VCaP (cell line): ENCODE data around the gene NALCN.

Experiments used
- H3K27ac ChIP-seq: fragments of 450-650 bp; 2 replicates; pipeline ENCODE4 v1.5.1; 2017
- CTCF ChIP-seq: fragments of 450-650 bp; conservative IDR thresholded peaks from 2 replicates; pipeline ENCODE4 v1.5.1; 2017; ENCODE audit warnings: mild to moderate bottlenecking, moderate library complexity

NALCN gene

GRCh38 chr13:101111894-101112293, 304.4 kb downstream of the NALCN start:
- no peak for TF ChIP-seq CTCF
- H3K27ac ChIP-seq, result no peak overlapping the region

GRCh38 chr13:101109005-101109404, 307.3 kb downstream of the NALCN start:
- no peak for TF ChIP-seq CTCF
- H3K27ac ChIP-seq, result no peak overlapping the region

- H3K27ac ChIP-seq, result no peak overlapping the region
- TF ChIP-seq CTCF, result no peak
These were observed 317.4 kb downstream of the NALCN start for GRCh38 chr13:101098873-101099272.

GRCh38 chr13:101092985-101093384, 323.3 kb downstream of the NALCN start:
- no peak overlapping the region for H3K27ac ChIP-seq
- no peak for TF ChIP-seq CTCF

- TF ChIP-seq CTCF, result no peak
- H3K27ac ChIP-seq, result no peak overlapping the region
These were observed 326.0 kb downstream of the NALCN start for GRCh38 chr13:101090287-101090686.

DNA sequence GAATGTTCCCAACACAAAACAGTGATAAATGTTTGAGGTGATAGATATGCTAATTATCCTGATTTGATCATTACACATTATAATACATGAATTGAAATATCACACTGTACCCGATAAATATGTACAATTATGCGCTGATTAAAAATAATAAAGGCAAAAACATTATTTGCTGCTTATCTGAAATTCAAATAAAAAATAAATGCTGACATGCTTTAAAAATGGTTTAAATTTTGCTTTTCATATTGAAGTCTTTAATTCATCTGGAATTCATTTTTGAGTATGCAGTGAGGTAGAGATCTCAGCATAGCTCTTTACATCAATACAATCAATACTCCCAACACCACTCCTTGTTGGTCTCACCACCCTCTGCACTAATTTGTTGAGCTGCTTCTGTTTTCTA, 330.8 kb downstream of the NALCN start:
- TF ChIP-seq CTCF, result no peak
- H3K27ac ChIP-seq, result no peak overlapping the region

GRCh38 chr13:101082441-101082840, 333.9 kb downstream of the NALCN start:
- H3K27ac ChIP-seq, result no peak overlapping the region
- TF ChIP-seq CTCF, result no peak

DNA sequence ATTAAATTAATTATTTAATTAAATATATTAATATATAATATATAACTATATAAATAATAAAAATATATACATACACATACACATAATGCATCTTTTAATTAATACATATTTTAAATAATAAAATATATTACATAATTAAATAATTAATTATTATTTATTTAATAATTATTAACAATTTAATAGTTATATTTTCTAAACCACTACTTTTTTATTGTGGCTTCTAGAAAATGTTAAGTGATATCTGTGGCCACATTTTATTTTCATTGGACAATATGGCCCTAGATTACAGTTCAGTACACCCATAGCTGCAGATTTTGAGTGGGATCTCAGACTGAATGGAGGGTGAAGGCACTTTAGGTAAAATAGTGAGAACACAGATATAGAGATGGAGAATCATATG, 335.7 kb downstream of the NALCN start:
- no peak for TF ChIP-seq CTCF
- H3K27ac ChIP-seq, result no peak overlapping the region
